ENCODE results near the gene RAB18. TPM values are rescaled to one million over a fixed set of nuclear protein-coding genes. Genes with fewer than 3 reads are reported as not detected.
"Not testable (repeated sequence)": the region's sequence is repeated elsewhere in the genome, so short reads cannot be mapped to it uniquely, and the experiment has no call there.

RAB18 gene
- polyA plus RNA-seq (ENCODE audit: insufficient read length), result 117 TPM
- long read RNA-seq, donor 1, full-length matches to known transcripts, result 27 of 27 reads
- long read RNA-seq, donor 1, partial matches to known transcripts, result 0 of 27 reads
- long read RNA-seq, donor 1, other reads (novel, unspliced or antisense), result 0 of 27 reads
- long read RNA-seq, donor 2, full-length matches to known transcripts, result 36 of 41 reads
- long read RNA-seq, donor 2, partial matches to known transcripts, result 5 of 41 reads
- long read RNA-seq, donor 2, other reads (novel, unspliced or antisense), result 0 of 41 reads
- long read RNA-seq, donor 3, full-length matches to known transcripts, result 18 of 18 reads
- long read RNA-seq, donor 3, partial matches to known transcripts, result 0 of 18 reads
- long read RNA-seq, donor 3, other reads (novel, unspliced or antisense), result 0 of 18 reads
- long read RNA-seq, donor 4, full-length matches to known transcripts, result 3 of 3 reads
- long read RNA-seq, donor 4, partial matches to known transcripts, result 0 of 3 reads
- long read RNA-seq, donor 4, other reads (novel, unspliced or antisense), result 0 of 3 reads
- long read RNA-seq, donor 5, full-length matches to known transcripts, result 49 of 56 reads
- long read RNA-seq, donor 5, partial matches to known transcripts, result 7 of 56 reads
- long read RNA-seq, donor 5, other reads (novel, unspliced or antisense), result 0 of 56 reads
- long read RNA-seq, donor 6, full-length matches to known transcripts, result 29 of 34 reads
- long read RNA-seq, donor 6, partial matches to known transcripts, result 5 of 34 reads
- long read RNA-seq, donor 6, other reads (novel, unspliced or antisense), result 0 of 34 reads
- long read RNA-seq, donor 7, full-length matches to known transcripts, result 38 of 54 reads
- long read RNA-seq, donor 7, partial matches to known transcripts, result 16 of 54 reads
- long read RNA-seq, donor 7, other reads (novel, unspliced or antisense), result 0 of 54 reads
- long read RNA-seq, donor 8, full-length matches to known transcripts, result 16 of 23 reads
- long read RNA-seq, donor 8, partial matches to known transcripts, result 7 of 23 reads
- long read RNA-seq, donor 8, other reads (novel, unspliced or antisense), result 0 of 23 reads

DNA sequence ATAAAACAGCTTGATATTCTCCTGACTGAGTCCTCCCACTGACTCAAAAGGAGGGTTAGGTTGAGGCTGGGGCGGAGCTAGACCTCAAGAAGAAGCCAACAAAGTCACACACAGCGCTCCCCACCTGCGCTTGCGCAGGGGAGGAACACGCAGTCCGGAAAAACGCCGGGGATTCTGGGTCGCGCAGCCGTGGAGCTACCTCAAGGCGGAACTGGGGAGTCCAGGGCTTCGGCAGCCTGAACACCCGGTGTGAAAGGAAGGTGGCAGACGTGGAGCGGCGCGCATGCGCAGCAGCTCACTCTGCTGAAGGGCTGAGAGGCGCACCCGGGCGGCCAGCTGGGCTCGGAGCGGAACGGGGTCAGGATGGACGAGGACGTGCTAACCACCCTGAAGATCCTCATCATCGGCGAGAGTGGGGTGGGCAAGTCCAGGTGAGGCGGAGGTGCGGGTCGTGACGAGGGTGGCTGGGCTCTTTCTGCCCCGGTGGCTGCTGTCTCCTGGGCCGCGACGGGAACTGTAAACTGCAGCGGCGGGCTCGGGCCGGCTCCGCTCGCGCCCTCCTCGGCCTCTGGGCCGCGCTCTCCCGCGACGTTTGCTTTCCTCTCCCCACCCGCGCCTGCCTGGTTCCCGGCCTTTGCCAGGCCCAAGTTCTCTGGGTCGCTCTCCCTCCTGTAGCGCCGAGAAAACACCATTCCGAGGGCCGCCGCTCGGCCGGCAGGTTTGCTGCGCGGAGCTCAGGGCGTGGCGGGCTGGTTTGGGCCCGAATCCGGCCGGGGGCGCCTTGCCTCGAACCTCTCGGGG, at the start of gene RAB18:
TSS of gene RAB18 (plus strand) at position 298 of the 801 bp plus-strand sequence. CDS start at position 364, 66 bp downstream.
- DNase-seq, result peak; percentile 97

GRCh38 chr10:27454837-27455236, 49.3 kb upstream of the RAB18 start:
- no peak for DNase-seq

- no peak for DNase-seq
Measured at GRCh38 chr10:27457261-27457945, 46.7 kb upstream of the RAB18 start.

DNA sequence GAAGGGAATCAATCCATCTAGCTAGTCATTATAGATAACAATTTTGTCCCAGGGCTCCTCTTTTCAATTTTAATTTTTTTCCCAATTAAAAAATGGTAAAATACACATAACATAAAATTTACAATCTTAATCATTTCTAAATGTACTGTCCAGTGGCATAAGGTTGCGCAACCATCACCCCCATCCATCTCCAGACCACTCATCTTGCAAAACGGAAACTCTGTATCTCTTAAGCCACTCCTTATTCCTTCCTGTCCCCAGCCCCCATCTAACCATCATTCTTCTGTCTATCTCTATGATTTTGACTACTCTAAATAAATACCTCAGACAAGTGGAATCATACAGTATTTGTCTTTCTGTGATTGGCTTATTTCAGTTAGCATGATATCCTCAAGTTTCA, 46.1 kb upstream of the RAB18 start:
- DNase-seq, result no peak

DNA sequence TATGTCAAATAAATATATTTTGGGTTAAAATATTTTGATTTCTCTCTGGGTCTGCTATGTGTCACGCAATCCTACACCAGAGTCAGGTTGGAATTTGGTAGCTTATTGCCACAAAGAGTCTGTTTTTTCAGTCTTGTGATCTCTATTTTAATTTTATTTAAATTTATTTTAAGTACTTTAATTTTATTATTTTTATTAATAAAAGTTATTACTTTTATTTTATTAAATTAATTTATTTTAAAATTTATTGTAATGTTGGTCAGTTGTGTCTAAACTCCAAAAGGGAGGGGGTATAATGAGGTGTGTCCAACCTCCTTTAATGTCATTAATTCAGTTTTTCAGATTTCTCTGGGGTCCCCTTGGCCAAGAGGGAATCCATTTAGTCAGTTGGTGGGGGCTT, 42.8 kb upstream of the RAB18 start:
- DNase-seq, result no peak

DNA sequence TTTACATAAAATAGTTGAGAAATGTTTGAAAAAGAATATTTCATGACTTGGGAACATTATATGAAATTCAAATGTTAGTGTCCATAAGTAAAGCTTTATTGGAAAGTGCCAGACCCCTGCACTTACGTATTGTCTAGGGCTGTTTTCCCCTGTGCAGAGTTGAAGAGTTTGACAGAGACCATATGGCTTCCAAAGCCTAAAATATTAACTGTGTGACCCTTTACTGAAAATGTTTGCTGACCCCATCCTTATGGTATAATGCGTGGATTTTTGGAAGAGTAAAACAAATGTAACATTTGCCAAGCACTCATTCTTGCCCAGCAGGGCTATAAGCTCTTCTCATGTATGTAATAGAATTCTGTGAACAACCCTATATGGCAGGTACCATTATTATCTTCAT, 40.1 kb upstream of the RAB18 start:
- DNase-seq, result no peak

DNA sequence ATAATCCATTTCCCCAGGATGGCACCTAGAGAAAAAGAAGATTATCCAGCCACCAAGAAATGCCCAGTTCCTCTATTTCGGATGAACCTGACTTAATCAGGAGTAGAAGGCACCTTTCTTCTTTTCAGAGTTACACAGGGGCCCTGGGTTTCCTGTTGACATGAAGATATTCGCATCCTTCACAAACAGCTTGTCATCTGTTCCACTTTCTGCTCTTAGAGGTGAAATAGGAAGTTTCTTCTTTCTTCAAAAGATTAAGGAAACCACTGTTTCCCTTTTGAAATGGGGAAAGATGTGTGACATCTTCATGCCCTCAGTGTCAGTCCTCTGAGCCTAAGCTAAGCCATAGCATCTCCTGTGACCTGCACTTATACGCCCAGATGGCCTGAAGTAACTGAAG, 39.1 kb upstream of the RAB18 start:
- no peak for DNase-seq

DNA sequence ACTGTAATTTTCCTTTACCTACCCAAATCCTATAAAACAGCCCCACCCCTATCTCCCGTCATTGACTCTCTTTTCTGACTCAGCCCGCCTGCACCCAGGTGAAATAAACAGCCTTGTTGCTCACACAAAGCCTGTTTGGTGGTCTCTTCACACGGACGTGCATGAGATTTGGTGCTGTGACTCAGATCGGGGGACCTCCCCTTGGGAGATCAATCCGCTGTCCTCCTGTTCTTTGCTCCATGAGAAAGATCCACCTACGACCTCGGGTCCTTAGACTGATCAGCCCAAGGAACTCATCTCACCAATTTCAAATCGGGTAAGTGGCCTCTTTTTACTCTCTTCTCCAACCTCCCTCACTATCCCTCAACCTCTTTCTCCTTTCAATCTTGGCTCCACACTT, 38.5 kb upstream of the RAB18 start:
- DNase-seq, result not testable (repeated sequence)

DNA sequence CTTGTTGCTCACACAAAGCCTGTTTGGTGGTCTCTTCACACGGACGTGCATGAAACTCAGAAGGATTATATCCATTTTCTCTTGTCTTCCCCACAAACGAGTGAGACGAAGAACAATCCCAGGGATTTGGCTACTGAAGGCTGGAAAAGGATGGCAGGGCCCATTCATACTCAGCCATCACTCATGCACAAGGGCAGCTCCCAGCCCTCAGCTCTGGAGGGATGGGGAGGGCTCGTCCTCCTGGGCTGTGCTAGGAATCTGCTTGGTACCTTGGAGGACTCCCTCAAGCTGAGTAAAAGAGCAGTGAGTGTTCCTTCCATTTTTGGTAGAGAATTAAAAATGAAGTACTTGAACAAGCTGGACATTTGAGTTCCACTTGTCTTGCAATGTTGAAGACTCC, 33.2 kb upstream of the RAB18 start:
- DNase-seq, result no peak

DNA sequence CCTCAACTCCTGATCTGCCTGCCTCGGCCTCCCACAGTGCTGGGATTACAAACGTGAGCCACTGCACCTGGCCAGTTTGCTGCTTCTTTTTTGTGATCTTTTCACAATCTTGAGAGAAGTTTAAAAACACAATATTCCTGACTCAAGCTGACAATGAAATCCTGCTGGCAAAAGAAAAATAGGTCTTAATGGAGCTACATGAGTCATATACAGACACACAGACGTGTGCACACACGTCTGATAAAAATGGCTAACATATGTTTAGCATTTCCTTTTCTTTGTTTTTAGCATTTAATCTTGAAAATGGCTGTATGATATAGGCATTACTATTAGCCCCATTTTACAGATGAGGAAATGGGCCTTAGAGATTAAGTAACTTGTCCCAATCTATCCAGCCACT, 29.4 kb upstream of the RAB18 start:
- DNase-seq, result no peak

GRCh38 chr10:27479016-27479415, 25.1 kb upstream of the RAB18 start:
- no peak for DNase-seq

- no peak for DNase-seq
Measured at GRCh38 chr10:27481486-27481885, 22.6 kb upstream of the RAB18 start.

GRCh38 chr10:27482984-27483956, 20.8 kb upstream of the RAB18 start:
- DNase-seq, result no peak

GRCh38 chr10:27485368-27485767, 18.7 kb upstream of the RAB18 start:
- no peak for DNase-seq

- DNase-seq, result no peak
Measured at GRCh38 chr10:27485986-27486385, 18.1 kb upstream of the RAB18 start.

GRCh38 chr10:27490807-27491206, 13.3 kb upstream of the RAB18 start:
- no peak for DNase-seq

DNA sequence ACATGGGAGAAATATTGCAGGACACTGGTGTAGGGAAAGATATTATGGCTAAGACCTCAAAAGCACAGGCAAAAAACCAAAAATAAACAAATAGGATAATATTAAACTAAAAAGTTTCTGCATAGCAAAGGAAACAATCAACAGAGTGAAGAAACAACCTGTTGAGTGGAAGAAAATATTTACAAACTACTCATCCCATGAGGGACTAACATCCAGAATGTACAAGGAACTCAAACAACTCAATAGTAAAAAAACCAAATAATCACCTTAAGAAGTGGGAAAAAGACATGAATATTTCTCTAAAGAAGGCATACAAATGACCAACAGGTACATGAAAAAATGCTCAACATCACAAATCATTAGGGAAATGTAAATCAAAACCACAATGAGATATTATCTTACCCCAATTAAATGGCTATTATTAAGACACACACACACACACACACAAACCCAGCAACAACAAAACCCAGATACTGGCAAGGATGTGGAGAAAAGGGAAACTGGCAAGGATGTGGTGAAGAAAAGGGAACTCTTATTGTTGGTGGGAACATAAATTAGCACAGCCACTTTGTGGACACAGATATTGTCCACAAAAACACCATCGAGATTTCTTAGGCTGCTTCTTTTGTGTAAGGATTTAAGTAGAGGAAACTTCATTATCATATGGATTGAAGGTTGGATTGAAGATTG, 9.8 kb upstream of the RAB18 start:
- DNase-seq, result no peak

GRCh38 chr10:27496137-27496536, 8.0 kb upstream of the RAB18 start:
- no peak for DNase-seq

- DNase-seq, result no peak
Measured at GRCh38 chr10:27500096-27500495, 4.0 kb upstream of the RAB18 start.

Data from left kidney (tissue), 8 donors.